TTC549 (cell line): ENCODE results near the gene PTPRN2.
"Not testable (repeated sequence)": the region's sequence is repeated elsewhere in the genome, so short reads cannot be mapped to it uniquely, and the experiment has no call there.

ENCODE experiments used
- FAIRE-seq: peaks from 2 replicates; lab custom pipeline; 2012; peaks lifted over from hg19 to GRCh38; lab: Jason Lieb, UNC

PTPRN2 gene

GRCh38 chr7:158416283-158416933 lies 171.2 kb downstream of the PTPRN2 start:
- FAIRE-seq = no peak

- no peak for FAIRE-seq
Observed at GRCh38 chr7:158415316-158415715, 172.3 kb downstream of the PTPRN2 start.

- no peak for FAIRE-seq
Observed at GRCh38 chr7:158414486-158414961, 173.1 kb downstream of the PTPRN2 start.

- FAIRE-seq = no peak
Observed at GRCh38 chr7:158414002-158414401, 173.6 kb downstream of the PTPRN2 start.

GRCh38 chr7:158411232-158411950 lies 176.2 kb downstream of the PTPRN2 start:
- FAIRE-seq = no peak

- no peak for FAIRE-seq
Observed at GRCh38 chr7:158410720-158411119, 176.9 kb downstream of the PTPRN2 start.

GRCh38 chr7:158409816-158410330 lies 177.8 kb downstream of the PTPRN2 start:
- FAIRE-seq = no peak

GRCh38 chr7:158409120-158409519 lies 178.5 kb downstream of the PTPRN2 start:
- no peak for FAIRE-seq

- FAIRE-seq = no peak
Observed at GRCh38 chr7:158408318-158408920, 179.2 kb downstream of the PTPRN2 start.

GRCh38 chr7:158407581-158408317 lies 179.9 kb downstream of the PTPRN2 start:
- peak; percentile 37 for FAIRE-seq

GRCh38 chr7:158406801-158407200 lies 180.8 kb downstream of the PTPRN2 start:
- no peak for FAIRE-seq

GRCh38 chr7:158406364-158406763 lies 181.3 kb downstream of the PTPRN2 start:
- no peak for FAIRE-seq

GRCh38 chr7:158405771-158406170 lies 181.9 kb downstream of the PTPRN2 start:
- FAIRE-seq = not testable (repeated sequence)

GRCh38 chr7:158405324-158405723 lies 182.3 kb downstream of the PTPRN2 start:
- FAIRE-seq = no peak

- no peak for FAIRE-seq
Observed at GRCh38 chr7:158404031-158404761, 183.4 kb downstream of the PTPRN2 start.

- no peak for FAIRE-seq
Observed at GRCh38 chr7:158403013-158403821, 184.4 kb downstream of the PTPRN2 start.

GRCh38 chr7:158402471-158402870 lies 185.2 kb downstream of the PTPRN2 start:
- no peak for FAIRE-seq

GRCh38 chr7:158401826-158402225 lies 185.8 kb downstream of the PTPRN2 start:
- no peak for FAIRE-seq

- FAIRE-seq = no peak
Observed at GRCh38 chr7:158401295-158401694, 186.3 kb downstream of the PTPRN2 start.

GRCh38 chr7:158400601-158401225 lies 186.9 kb downstream of the PTPRN2 start:
- FAIRE-seq = no peak
